ENCODE data around the gene EMCN.

DNA sequence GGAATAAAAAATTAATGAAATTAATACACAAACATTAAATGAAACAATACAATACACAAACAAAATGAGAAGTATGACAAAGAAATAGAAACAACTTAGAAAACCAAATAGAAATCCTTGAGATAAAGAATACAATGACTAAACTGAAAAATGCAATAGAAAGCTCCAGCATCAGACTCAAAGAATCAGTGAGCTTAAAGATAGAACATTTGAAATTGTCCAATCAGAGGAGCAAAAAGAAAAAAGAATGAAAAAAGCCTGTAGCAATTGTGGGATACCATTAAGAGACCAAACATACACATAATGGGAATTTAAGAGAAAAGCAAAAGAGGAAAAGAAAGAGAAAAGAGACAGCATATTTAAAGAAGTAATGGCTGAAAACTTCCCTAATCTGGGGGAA, 25.7 kb downstream of the EMCN start:
- TF ChIP-seq, protein P1, sequence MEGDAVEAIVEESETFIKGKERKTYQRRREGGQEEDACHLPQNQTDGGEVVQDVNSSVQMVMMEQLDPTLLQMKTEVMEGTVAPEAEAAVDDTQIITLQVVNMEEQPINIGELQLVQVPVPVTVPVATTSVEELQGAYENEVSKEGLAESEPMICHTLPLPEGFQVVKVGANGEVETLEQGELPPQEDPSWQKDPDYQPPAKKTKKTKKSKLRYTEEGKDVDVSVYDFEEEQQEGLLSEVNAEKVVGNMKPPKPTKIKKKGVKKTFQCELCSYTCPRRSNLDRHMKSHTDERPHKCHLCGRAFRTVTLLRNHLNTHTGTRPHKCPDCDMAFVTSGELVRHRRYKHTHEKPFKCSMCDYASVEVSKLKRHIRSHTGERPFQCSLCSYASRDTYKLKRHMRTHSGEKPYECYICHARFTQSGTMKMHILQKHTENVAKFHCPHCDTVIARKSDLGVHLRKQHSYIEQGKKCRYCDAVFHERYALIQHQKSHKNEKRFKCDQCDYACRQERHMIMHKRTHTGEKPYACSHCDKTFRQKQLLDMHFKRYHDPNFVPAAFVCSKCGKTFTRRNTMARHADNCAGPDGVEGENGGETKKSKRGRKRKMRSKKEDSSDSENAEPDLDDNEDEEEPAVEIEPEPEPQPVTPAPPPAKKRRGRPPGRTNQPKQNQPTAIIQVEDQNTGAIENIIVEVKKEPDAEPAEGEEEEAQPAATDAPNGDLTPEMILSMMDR (IDR thresholded peaks at IDR 0.05), result no peak
- TF ChIP-seq EZH2 (IDR thresholded peaks at IDR 0.05), result no peak
- no peak for TF ChIP-seq EZH2phosphoT487 (IDR thresholded peaks at IDR 0.05)

Data from neural progenitor cell (in vitro differentiated cells).